GM10266 (cell line): Measurements from ENCODE around the gene SUGP1.

ENCODE experiments used
- DNase-seq: peaks from one replicate; pipeline ENCODE4 v3.0.0; 2012; ENCODE audit errors: extremely low spot score
- TF ChIP-seq, protein P1 (sequence below): IDR thresholded peaks from 2 replicates; pipeline ENCODE4 v1.5.1; 2012; ENCODE audit warnings: mild to moderate bottlenecking, low read depth; ENCODE audit not compliant: control insufficient read depth, insufficient read depth; ENCODE audit errors: missing control alignments

The SUGP1 gene

DNA sequence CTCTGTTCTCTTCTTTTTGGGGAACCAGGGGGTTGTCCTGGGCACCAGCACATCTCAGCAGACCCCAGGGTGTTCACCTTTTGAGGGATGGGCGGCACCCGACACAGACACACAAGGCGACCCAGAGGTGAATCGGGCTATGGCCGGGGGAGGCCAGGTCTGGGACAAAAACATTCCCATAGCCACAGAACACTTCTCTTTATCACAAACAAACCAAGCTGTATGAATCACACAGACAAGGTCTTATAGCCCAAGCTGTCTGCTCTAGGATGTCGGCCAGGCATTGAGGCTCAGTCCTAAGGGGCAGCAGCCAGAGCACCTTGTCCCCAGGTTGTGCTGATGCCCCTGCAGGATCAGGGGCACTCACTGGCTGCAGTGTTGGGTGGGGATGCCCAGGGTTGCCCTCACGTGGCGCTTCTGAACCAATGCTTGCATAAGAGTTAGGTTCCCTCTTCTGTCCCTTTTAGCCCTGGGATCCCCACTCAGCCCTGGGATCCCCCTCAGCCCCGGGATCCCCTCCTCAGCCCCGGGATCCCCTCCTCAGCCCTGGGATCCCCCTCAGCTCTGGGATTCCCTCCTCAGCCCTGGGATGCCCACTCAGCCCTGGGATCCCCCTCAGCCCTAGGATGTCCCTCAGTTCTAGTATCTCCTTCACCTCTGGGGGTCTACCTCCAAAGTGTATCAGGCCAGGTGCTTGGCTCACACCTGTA lies 27.2 kb upstream of the SUGP1 start:
- TF ChIP-seq, protein P1, sequence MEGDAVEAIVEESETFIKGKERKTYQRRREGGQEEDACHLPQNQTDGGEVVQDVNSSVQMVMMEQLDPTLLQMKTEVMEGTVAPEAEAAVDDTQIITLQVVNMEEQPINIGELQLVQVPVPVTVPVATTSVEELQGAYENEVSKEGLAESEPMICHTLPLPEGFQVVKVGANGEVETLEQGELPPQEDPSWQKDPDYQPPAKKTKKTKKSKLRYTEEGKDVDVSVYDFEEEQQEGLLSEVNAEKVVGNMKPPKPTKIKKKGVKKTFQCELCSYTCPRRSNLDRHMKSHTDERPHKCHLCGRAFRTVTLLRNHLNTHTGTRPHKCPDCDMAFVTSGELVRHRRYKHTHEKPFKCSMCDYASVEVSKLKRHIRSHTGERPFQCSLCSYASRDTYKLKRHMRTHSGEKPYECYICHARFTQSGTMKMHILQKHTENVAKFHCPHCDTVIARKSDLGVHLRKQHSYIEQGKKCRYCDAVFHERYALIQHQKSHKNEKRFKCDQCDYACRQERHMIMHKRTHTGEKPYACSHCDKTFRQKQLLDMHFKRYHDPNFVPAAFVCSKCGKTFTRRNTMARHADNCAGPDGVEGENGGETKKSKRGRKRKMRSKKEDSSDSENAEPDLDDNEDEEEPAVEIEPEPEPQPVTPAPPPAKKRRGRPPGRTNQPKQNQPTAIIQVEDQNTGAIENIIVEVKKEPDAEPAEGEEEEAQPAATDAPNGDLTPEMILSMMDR: no peak
- no peak for DNase-seq

DNA sequence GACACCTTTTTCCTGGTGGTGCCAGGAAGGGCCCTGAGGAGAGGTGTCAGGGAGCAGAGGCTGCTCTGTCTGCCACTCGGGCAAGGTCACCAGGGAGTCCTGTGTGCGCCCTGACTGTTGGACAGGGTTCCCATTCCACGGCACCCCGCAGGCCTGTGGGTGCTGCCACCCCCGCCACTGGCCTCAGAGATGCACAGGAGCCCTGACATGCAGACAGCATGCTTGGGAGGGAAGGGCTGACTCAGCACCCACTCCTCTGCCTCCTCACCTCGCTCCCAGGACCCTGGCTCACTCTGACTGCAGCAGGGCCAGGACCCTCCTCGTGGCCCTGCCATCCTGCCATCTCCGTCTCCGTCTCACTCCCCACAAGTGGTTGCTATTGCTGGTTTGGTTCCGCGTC lies 25.7 kb upstream of the SUGP1 start:
- no peak for DNase-seq
- TF ChIP-seq, protein P1: no peak

- TF ChIP-seq, protein P1: no peak
- no peak for DNase-seq
These were observed 24.9 kb upstream of the SUGP1 start for GRCh38 chr19:19345232-19345631.

GRCh38 chr19:19343762-19344161 lies 23.5 kb upstream of the SUGP1 start:
- DNase-seq: no peak
- TF ChIP-seq, protein P1: no peak

DNA sequence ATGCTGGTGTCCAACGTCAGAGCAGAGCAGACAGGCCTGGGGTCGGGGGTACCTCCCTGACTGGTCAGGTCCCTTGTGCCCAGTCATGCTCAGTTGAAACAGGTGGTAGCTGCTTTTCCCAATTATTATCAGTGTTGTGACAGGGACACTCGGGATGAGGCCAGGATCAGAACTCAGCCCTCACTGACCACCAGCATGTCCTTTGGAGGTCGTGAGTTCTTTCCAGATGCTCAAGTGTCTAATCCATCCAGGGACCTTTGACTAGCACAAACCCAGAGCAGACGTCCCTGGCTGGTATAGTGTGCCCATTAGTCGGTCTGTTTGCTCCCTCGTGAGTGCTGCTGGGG lies 22.7 kb upstream of the SUGP1 start:
- TF ChIP-seq, protein P1: no peak

GRCh38 chr19:19342086-19343015 lies 22.0 kb upstream of the SUGP1 start:
- DNase-seq: peak; percentile 71
- TF ChIP-seq, protein P1: peak; percentile 68

More for the DNA sequence above, 22.7 kb upstream of the SUGP1 start:
- no peak for DNase-seq

DNA sequence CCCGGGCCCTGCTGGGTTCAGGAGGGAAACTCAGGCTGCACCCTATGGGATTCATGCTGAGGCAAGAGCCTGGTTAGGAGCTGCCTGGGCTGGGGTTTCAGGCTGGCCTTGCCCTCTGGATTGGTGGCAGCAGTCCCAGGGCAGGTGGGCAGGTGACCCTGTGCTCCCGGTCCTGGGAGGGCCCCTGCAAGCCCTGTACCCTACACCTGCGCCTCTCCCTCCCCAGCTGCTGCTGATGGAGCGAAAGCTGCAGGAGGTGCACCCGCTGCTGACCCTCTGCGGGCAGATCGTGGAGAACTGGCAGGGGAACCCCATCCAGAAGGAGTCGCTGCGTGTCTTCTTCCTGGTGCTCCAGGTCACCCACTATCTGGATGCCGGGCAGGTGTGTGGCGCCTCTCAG lies 20.7 kb upstream of the SUGP1 start:
- TF ChIP-seq, protein P1: no peak
- no peak for DNase-seq
